HCT116 (cell line): ENCODE measurements around the gene USP47. TPM values are rescaled to one million over a fixed set of nuclear protein-coding genes. Genes with fewer than 3 reads are reported as not detected.

Experiments
- ATAC-seq: fragments of 200-7000 bp; cut with Tn5 transposase; 2 replicates; pipeline ENCODE4 v1.9.1; 2020; ENCODE audit warnings: mild to moderate bottlenecking, moderate library complexity
- BruUV-seq: library from RNA; stranded (reverse); fragments of 400-500 nt; replicated peaks from 2 replicates; lab custom pipeline; 2021; lab: Mats Ljungman, UMichigan
- CTCF ChIA-PET: fragments of 300-600 bp; sonication (Branson Sonifier 250); formaldehyde crosslinking; loops from one replicate; lab custom pipeline; 2021; ENCODE audit warnings: antibody characterized with exemption; lab: Charles Lee
- POLR2A ChIA-PET: fragments of 300-600, 350-600 bp; sonication (Branson Sonifier 250); formaldehyde crosslinking; loops from one replicate; lab custom pipeline; 2021; ENCODE audit warnings: antibody characterized with exemption; lab: Charles Lee
- RAD21 ChIA-PET, 2 experiments: fragments of 300-600 bp; sonication (Branson Sonifier 250); formaldehyde crosslinking; loops; one replicate each; lab custom pipeline; 2023; ENCODE audit warnings: low total read pairs in 2 of 2; ENCODE audit not compliant: uncharacterized antibody in 2 of 2, unreplicated experiment in 2 of 2, low non-redundant PET in 1 of 2; lab: Charles Lee
- DNase-seq: peaks from one replicate; pipeline ENCODE4 v3.0.0-alpha.2; 2010; ENCODE audit warnings: low read depth, low spot score
- H2AFZ ChIP-seq: fragments of 200-600 bp; shearing (Covaris generic), sonication (generic); 2 replicates; pipeline ENCODE4 v1.6.1; 2017; ENCODE audit warnings: low read depth, mixed run types, mixed read lengths, antibody characterized with exemption, low read length; ENCODE audit not compliant: poor library complexity, severe bottlenecking
- H3K27ac ChIP-seq: 2 replicates; pipeline ENCODE4 v1.5.1; 2012; ENCODE audit warnings: low read depth, low read length
- H3K27me3 ChIP-seq: fragments of 200-600 bp; sonication (generic); 2 replicates; pipeline ENCODE4 v1.6.1; 2016; ENCODE audit warnings: mixed run types, low read length, mixed read lengths; ENCODE audit not compliant: insufficient read depth
- H3K36me3 ChIP-seq, 2 experiments: fragments of 200-500 bp in 1 of 2; fragments of 200-600 bp in 1 of 2; sonication (Bioruptor generic) in 1 of 2; sonication (generic) in 1 of 2; 2 replicates each; pipeline versions ENCODE4 v1.5.1 to v1.6.1; 2014 to 2016; ENCODE audit warnings: low read length in 2 of 2, inconsistent platforms in 1 of 2, mixed read lengths in 1 of 2, mixed run types in 1 of 2; ENCODE audit not compliant: insufficient read depth in 2 of 2, control insufficient read depth in 1 of 2
- H3K4me1 ChIP-seq, 2 experiments: fragments of 200-600 bp in 1 of 2; sonication (generic) in 1 of 2; 2 replicates each; pipeline versions ENCODE4 v1.5.1 to v1.6.1; 2012 to 2017; ENCODE audit warnings: low read length in 2 of 2, inconsistent platforms in 1 of 2, mild to moderate bottlenecking in 1 of 2, mixed read lengths in 1 of 2, mixed run types in 1 of 2, moderate library complexity in 1 of 2; ENCODE audit not compliant: insufficient read depth in 2 of 2, control insufficient read depth in 1 of 2
- H3K4me2 ChIP-seq: fragments of 200-600 bp; sonication (generic); 2 replicates; pipeline ENCODE4 v1.6.1; 2017; ENCODE audit warnings: mixed run types, low read length, mixed read lengths
- H3K4me3 ChIP-seq, 2 experiments: fragments of 200-600 bp in 1 of 2; sonication (generic) in 1 of 2; replicated peaks in 1 of 2; 2 replicates each; pipeline ENCODE4 v1.5.1; 2011 to 2016; ENCODE audit warnings: low read length in 2 of 2, control low read depth in 1 of 2, low read depth in 1 of 2, mild to moderate bottlenecking in 1 of 2, mixed read lengths in 1 of 2, mixed run types in 1 of 2
- H3K79me2 ChIP-seq: fragments of 200-600 bp; sonication (generic); 2 replicates; pipeline ENCODE4 v1.6.1; 2017; ENCODE audit warnings: mild to moderate bottlenecking, mixed run types, low read length, moderate library complexity, mixed read lengths; ENCODE audit not compliant: insufficient read depth
- H3K9ac ChIP-seq: fragments of 200-600 bp; sonication (generic); 2 replicates; pipeline ENCODE4 v1.6.1; 2016; ENCODE audit warnings: low read length, mixed read lengths
- H3K9me2 ChIP-seq: fragments of 200-600 bp; sonication (generic), shearing (Covaris generic); 2 replicates; pipeline ENCODE4 v1.6.1; 2017; ENCODE audit warnings: mixed run types, mild to moderate bottlenecking, moderate library complexity; ENCODE audit not compliant: insufficient read depth
- H3K9me3 ChIP-seq, 2 experiments: fragments of 200-500 bp in 1 of 2; fragments of 200-600 bp in 1 of 2; sonication (Bioruptor generic) in 1 of 2; sonication (generic) in 1 of 2; 2 replicates each; pipeline ENCODE4 v1.6.1; 2014 to 2017; ENCODE audit warnings: low read length in 2 of 2, mixed read lengths in 2 of 2, inconsistent platforms in 1 of 2, low read depth in 1 of 2, mild to moderate bottlenecking in 1 of 2, mixed run types in 1 of 2, moderate library complexity in 1 of 2; ENCODE audit not compliant: control insufficient read depth in 1 of 2, insufficient read depth in 1 of 2
- H4K20me1 ChIP-seq: fragments of 200-600 bp; sonication (generic), shearing (Covaris generic); 2 replicates; pipeline ENCODE4 v1.6.1; 2017; ENCODE audit warnings: mixed run types, mild to moderate bottlenecking, moderate library complexity; ENCODE audit not compliant: insufficient read depth
- CBX3 ChIP-seq: IDR thresholded peaks from 2 replicates; pipeline ENCODE4 v1.6.1; 2012; ENCODE audit warnings: low read depth
- CEBPB ChIP-seq: IDR thresholded peaks from 2 replicates; pipeline ENCODE4 v1.6.1; 2012; ENCODE audit warnings: low read depth
- CTCF ChIP-seq, 3 experiments: fragments of 200-600 bp in 1 of 3; sonication (generic) in 1 of 3; IDR thresholded peaks in 2 of 3; conservative IDR thresholded peaks in 1 of 3; 2 replicates each; pipeline ENCODE4 v1.5.1; 2012 to 2017; ENCODE audit warnings: low read depth in 2 of 3, low read length in 2 of 3, antibody characterized with exemption in 1 of 3, borderline replicate concordance in 1 of 3, control low read depth in 1 of 3, mild to moderate bottlenecking in 1 of 3, mixed read lengths in 1 of 3, mixed run types in 1 of 3, moderate library complexity in 1 of 3; ENCODE audit not compliant: insufficient read depth in 1 of 3
- EGR1 ChIP-seq: IDR thresholded peaks from 2 replicates; pipeline ENCODE4 v1.6.1; 2012; ENCODE audit warnings: low read depth
- ELF1 ChIP-seq: IDR thresholded peaks from 2 replicates; pipeline ENCODE4 v1.6.1; 2012; ENCODE audit warnings: low read depth, borderline replicate concordance
- EZH2 ChIP-seq: fragments of 200-600 bp; sonication (generic); IDR thresholded peaks from 2 replicates; pipeline ENCODE4 v1.6.1; 2017; ENCODE audit warnings: antibody characterized with exemption, mixed run types
- FOSL1 ChIP-seq: IDR thresholded peaks from 2 replicates; pipeline ENCODE4 v1.6.1; 2012; ENCODE audit warnings: low read depth
- MAX ChIP-seq: IDR thresholded peaks from 2 replicates; pipeline ENCODE4 v1.6.1; 2012
- POLR2A ChIP-seq: IDR thresholded peaks from 2 replicates; pipeline ENCODE4 v1.7.0; 2011; ENCODE audit warnings: borderline replicate concordance; ENCODE audit not compliant: insufficient read depth, insufficient read length; ENCODE audit errors: extremely low read depth
- POLR2AphosphoS5 ChIP-seq: IDR thresholded peaks from 2 replicates; pipeline ENCODE4 v1.6.1; 2011; ENCODE audit warnings: mild to moderate bottlenecking, low read depth, low read length, moderate library complexity
- REST ChIP-seq: IDR thresholded peaks from 2 replicates; pipeline ENCODE4 v1.6.1; 2012; ENCODE audit warnings: low read depth
- SIN3A ChIP-seq: IDR thresholded peaks from 2 replicates; pipeline ENCODE4 v1.6.1; 2012; ENCODE audit warnings: low read depth
- SP1 ChIP-seq: IDR thresholded peaks from 2 replicates; pipeline ENCODE4 v1.6.1; 2012; ENCODE audit warnings: low read depth
- TCF7L2 ChIP-seq: IDR thresholded peaks from 2 replicates; pipeline ENCODE4 v1.7.0; 2011; ENCODE audit warnings: borderline replicate concordance, inconsistent platforms; ENCODE audit not compliant: insufficient read depth, insufficient read length; ENCODE audit errors: extremely low read depth
- YY1 ChIP-seq: IDR thresholded peaks from 2 replicates; pipeline ENCODE4 v1.6.1; 2011; ENCODE audit warnings: low read length, low read depth, moderate library complexity, mild to moderate bottlenecking; ENCODE audit not compliant: insufficient replicate concordance; ENCODE audit errors: extremely low read depth
- ZFX ChIP-seq: fragments of 450-650 bp; IDR thresholded peaks from 2 replicates; pipeline ENCODE4 v1.6.1; 2017
- ZNF274 ChIP-seq: fragments of 200-500 bp; sonication (Bioruptor generic); IDR thresholded peaks from 2 replicates; pipeline ENCODE4 v1.6.1; 2014; ENCODE audit warnings: mild to moderate bottlenecking, low read depth, low read length, inconsistent platforms
- intact Hi-C: fragments of 100-400 bp; cut with micrococcal nuclease; formaldehyde crosslinking; loops from 2 replicates; pipeline ENCODE4 v1.10.0; 2022
- total RNA-seq: library from RNA; stranded (reverse); gene quantifications from one replicate; pipeline ENCODE4 v1.2.1, GENCODE V29; 2021; ENCODE audit not compliant: unreplicated experiment
- TF ChIP-seq, protein P1 (sequence below): IDR thresholded peaks from 2 replicates; pipeline ENCODE4 v1.6.1; 2011; ENCODE audit warnings: mild to moderate bottlenecking, low read length, moderate library complexity; ENCODE audit not compliant: insufficient replicate concordance; ENCODE audit errors: extremely low read depth

Gene USP47
- total RNA-seq, 1 experiment from 2014 or later = 18.9 TPM

DNA sequence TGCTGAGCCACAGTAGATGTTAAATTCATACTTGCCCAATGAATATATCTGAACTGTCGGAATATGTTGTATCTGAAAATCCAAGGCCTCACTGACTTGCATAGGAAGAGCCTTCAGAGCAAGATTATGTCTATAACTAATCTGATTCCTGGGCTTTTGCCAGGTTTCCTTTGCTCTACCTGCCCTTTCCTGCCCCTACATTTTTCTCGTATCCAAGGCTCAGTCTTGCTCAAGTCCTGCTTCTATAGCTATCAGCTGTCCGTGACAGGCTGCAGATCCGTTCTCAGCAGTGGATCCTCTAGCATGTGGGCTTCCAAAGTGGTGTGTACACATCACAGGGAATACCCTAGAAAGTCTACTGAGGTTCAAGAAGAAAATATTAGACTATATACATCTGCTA is 18.8 kb upstream of the USP47 start:
- Histone ChIP-seq H3K27me3 (no peaks in the 10 kb centered on the region), H3K4me1 (no peaks in the 10 kb centered on the region), H4K20me1 (no peaks in the 10 kb centered on the region), H3K79me2 (no peaks in the 10 kb centered on the region), H3K9me2 (no peaks in the 10 kb centered on the region), H3K4me3 (no peak overlapping the region), H3K9me3 (no peaks in the 10 kb centered on the region), H3K36me3 (no peaks in the 10 kb centered on the region), H3K4me2 (no peak overlapping the region), H2AFZ (no peak overlapping the region), H3K27ac (no peak overlapping the region), H3K9ac (no peak overlapping the region)
- ATAC-seq = no peak
- intact Hi-C loops = no loop called here
- TF ChIP-seq FOSL1 (no peak), EZH2 (no peak), ELF1 (no peak), ZNF274 (no peak), REST (no peak), CBX3 (no peak), TCF7L2 (no peak), CTCF (IDR thresholded peaks at IDR 0.05 in 2 of 3, conservative IDR thresholded peaks at IDR 0.05 in 1 of 3; ENCODE audit: borderline replicate concordance in 1 of 3, insufficient read depth in 1 of 3, low read depth in 2 of 3, low read length in 2 of 3) (no peak), EGR1 (no peak), CEBPB (no peak), SIN3A (no peak), POLR2AphosphoS5 (no peak), YY1 (no peak), POLR2A (no peak), ZFX (no peak), SP1 (no peak), MAX (no peak)
- TF ChIP-seq, protein P1, sequence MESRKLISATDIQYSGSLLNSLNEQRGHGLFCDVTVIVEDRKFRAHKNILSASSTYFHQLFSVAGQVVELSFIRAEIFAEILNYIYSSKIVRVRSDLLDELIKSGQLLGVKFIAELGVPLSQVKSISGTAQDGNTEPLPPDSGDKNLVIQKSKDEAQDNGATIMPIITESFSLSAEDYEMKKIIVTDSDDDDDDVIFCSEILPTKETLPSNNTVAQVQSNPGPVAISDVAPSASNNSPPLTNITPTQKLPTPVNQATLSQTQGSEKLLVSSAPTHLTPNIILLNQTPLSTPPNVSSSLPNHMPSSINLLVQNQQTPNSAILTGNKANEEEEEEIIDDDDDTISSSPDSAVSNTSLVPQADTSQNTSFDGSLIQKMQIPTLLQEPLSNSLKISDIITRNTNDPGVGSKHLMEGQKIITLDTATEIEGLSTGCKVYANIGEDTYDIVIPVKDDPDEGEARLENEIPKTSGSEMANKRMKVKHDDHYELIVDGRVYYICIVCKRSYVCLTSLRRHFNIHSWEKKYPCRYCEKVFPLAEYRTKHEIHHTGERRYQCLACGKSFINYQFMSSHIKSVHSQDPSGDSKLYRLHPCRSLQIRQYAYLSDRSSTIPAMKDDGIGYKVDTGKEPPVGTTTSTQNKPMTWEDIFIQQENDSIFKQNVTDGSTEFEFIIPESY = no peak
- ChIA-PET RAD21 (no interaction called here), POLR2A (no interaction called here), CTCF (no interaction called here)
- DNase-seq = no peak
- BruUV-seq = no TSS peak
